Measurements from ENCODE around the gene CTDSPL. TPM values are rescaled to one million over a fixed set of nuclear protein-coding genes. Genes with fewer than 3 reads are reported as not detected.
A peak's percentile ranks its signal among the peaks of the same experiment; 100 is the strongest.

CTDSPL gene
- total and polyA plus RNA-seq, 2 experiments from 2014 or later = 29.2 to 33.7 TPM

DNA sequence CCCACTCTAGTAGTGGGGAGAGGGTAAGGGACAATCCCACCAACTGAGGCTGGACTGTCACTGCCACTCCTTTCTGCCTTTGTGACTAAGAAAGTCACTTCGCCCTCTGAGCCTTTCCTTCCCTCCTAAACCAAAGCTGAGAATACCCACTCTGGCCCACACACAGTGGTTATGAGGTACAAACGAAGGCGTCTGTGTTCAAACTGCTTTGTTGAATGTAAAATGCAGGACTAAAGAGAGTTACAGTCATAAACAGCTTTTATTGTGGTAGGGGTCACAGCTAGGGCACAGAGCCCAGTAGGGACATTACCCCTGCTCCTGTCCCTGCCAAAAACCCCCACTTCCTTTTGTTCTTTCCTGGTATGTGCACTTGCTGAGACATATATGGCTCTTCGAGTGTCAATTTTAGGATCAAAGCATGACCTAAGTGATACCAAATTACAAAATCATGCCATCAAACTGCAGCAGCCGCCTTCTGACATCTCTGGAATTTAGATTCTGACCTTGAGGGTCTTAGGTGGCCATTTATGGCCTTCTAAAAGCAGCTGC, 45.1 kb downstream of the CTDSPL start:
- no peaks in the 10 kb centered on the region for H3K27me3 ChIP-seq
- no peak overlapping the region for H3K4me3 ChIP-seq
- H2AFZ ChIP-seq = no peak overlapping the region
- 50% methylated on average over 5 of the region's 5 CpGs for WGBS (ENCODE audit: low lambda C conversion rate, missing lambda C conversion rate)
- peaks cover 27% of the 10 kb centered on the region for H3K4me1 ChIP-seq (ENCODE audit: insufficient read depth)
- H3K4me2 ChIP-seq = peak overlapping the region; percentile 28
- H4K20me1 ChIP-seq (ENCODE audit: insufficient read depth, poor library complexity, severe bottlenecking) = peaks cover 8% of the 10 kb centered on the region
- H3K9me3 ChIP-seq (ENCODE audit: low read depth) = no peaks in the 10 kb centered on the region
- peak overlapping the region; percentile 41 for H3K27ac ChIP-seq
- no peaks in the 10 kb centered on the region for H3K9me2 ChIP-seq (replicated peaks; ENCODE audit: insufficient read depth)
- DNase-seq (ENCODE audit: low spot score) = no peak
- H3K79me2 ChIP-seq = peaks cover 52% of the 10 kb centered on the region
- TF ChIP-seq EZH2phosphoT487 (IDR thresholded peaks at IDR 0.05; ENCODE audit: low read depth, severe bottlenecking, unreplicated experiment) (no peak), CTCF (IDR thresholded peaks at IDR 0.05; ENCODE audit: poor library complexity) (no peak), EZH2 (IDR thresholded peaks at IDR 0.05; ENCODE audit: borderline replicate concordance) (no peak)
- no peaks in the 10 kb centered on the region for H3K36me3 ChIP-seq (replicated peaks; ENCODE audit: insufficient read depth, low read depth)

DNA sequence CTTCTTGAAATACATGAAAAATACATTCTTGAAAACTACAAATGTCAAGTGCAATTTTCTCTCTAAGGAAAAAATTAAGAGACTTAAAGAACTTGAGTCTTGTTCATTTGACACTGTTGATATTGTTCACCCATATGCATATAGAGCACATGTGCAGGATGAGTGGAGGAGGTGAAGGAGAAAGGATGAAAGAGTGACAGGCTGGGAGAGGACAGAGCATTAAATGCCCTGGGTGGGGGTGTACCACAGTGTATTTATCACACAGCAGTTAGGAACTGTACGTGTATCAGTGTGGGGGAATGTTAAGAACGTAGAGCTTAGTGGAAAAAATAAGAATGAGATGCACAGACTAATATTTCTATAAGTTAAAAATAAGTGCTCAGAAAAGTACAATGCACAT, 45.7 kb downstream of the CTDSPL start:
- no peak overlapping the region for H2AFZ ChIP-seq
- H3K9me3 ChIP-seq (ENCODE audit: low read depth) = no peaks in the 10 kb centered on the region
- H3K4me2 ChIP-seq = no peak overlapping the region
- H4K20me1 ChIP-seq (ENCODE audit: insufficient read depth, poor library complexity, severe bottlenecking) = peaks cover 8% of the 10 kb centered on the region
- DNase-seq (ENCODE audit: low spot score) = no peak
- no peak overlapping the region for H3K4me3 ChIP-seq
- no peaks in the 10 kb centered on the region for H3K27me3 ChIP-seq
- no peak overlapping the region for H3K27ac ChIP-seq
- peaks cover 29% of the 10 kb centered on the region for H3K4me1 ChIP-seq (ENCODE audit: insufficient read depth)
- H3K9me2 ChIP-seq (replicated peaks; ENCODE audit: insufficient read depth) = no peaks in the 10 kb centered on the region
- TF ChIP-seq CTCF (IDR thresholded peaks at IDR 0.05; ENCODE audit: poor library complexity) = no peak
- no peak for TF ChIP-seq EZH2 (IDR thresholded peaks at IDR 0.05; ENCODE audit: borderline replicate concordance)
- no peak for TF ChIP-seq EZH2phosphoT487 (IDR thresholded peaks at IDR 0.05; ENCODE audit: low read depth, severe bottlenecking, unreplicated experiment)
- no peaks in the 10 kb centered on the region for H3K36me3 ChIP-seq (replicated peaks; ENCODE audit: insufficient read depth, low read depth)
- 48% methylated on average over 2 of the region's 2 CpGs for WGBS (ENCODE audit: low lambda C conversion rate, missing lambda C conversion rate)
- H3K79me2 ChIP-seq = peaks cover 48% of the 10 kb centered on the region

- no peak overlapping the region for H3K4me2 ChIP-seq
- peaks cover 48% of the 10 kb centered on the region for H3K79me2 ChIP-seq
- no peaks in the 10 kb centered on the region for H3K27me3 ChIP-seq
- H3K9me2 ChIP-seq (replicated peaks; ENCODE audit: insufficient read depth) = no peaks in the 10 kb centered on the region
- no peaks in the 10 kb centered on the region for H3K36me3 ChIP-seq (replicated peaks; ENCODE audit: insufficient read depth, low read depth)
- no peak for TF ChIP-seq CTCF (IDR thresholded peaks at IDR 0.05; ENCODE audit: poor library complexity)
- H4K20me1 ChIP-seq (ENCODE audit: insufficient read depth, poor library complexity, severe bottlenecking) = peaks cover 8% of the 10 kb centered on the region
- no peak overlapping the region for H3K4me3 ChIP-seq
- H3K4me1 ChIP-seq (ENCODE audit: insufficient read depth) = peaks cover 30% of the 10 kb centered on the region
- H3K27ac ChIP-seq = no peak overlapping the region
- no peak for DNase-seq (ENCODE audit: low spot score)
- no peak overlapping the region for H2AFZ ChIP-seq
- 70% methylated on average over 6 of the region's 6 CpGs for WGBS (ENCODE audit: low lambda C conversion rate, missing lambda C conversion rate)
- H3K9me3 ChIP-seq (ENCODE audit: low read depth) = no peaks in the 10 kb centered on the region
These were observed 46.2 kb downstream of the CTDSPL start for GRCh38 chr3:37907906-37908305.
